HepG2 (cell line): Measurements from ENCODE around the gene CHST11. TPM values are rescaled to one million over a fixed set of nuclear protein-coding genes. Genes with fewer than 3 reads are reported as not detected.
A peak's percentile ranks its signal among the peaks of the same experiment; 100 is the strongest.

ENCODE experiments used
- ATAC-seq: fragments of 200-7000 bp; cut with Tn5 transposase; 3 replicates; pipeline ENCODE4 v1.9.1; 2020; ENCODE audit warnings: mild to moderate bottlenecking, moderate library complexity
- BruUV-seq: library from RNA; stranded (reverse); fragments of 400-500 nt; replicated peaks from 2 replicates; lab custom pipeline; 2021; lab: Mats Ljungman, UMichigan
- CTCF ChIA-PET: fragments of 300-600 bp; formaldehyde crosslinking; extraction: SDS; loops from one replicate; lab custom pipeline; 2021; ENCODE audit warnings: low total read pairs, inconsistent platforms, low intra/inter-chr PET ratio; lab: Yijun Ruan, JAX
- POLR2A ChIA-PET: fragments of 350-600 bp; sonication (Branson Sonifier 250); formaldehyde crosslinking; loops from one replicate; lab custom pipeline; 2020; ENCODE audit warnings: antibody characterized with exemption, inconsistent platforms; lab: Yijun Ruan, JAX
- DNase-seq: peaks from one replicate; pipeline ENCODE4 v3.0.0-alpha.2; 2015; ENCODE audit warnings: low spot score
- FAIRE-seq: peaks from 3 replicates; lab custom pipeline; 2011; peaks lifted over from hg19 to GRCh38; lab: Jason Lieb, UNC
- H2AFZ ChIP-seq: one replicate; pipeline ENCODE4 v1.6.1; 2011; ENCODE audit warnings: low read length, inconsistent platforms
- H3K27ac ChIP-seq: fragments of 300-600 bp; 3 replicates; pipeline ENCODE4 v1.8.0; 2011; ENCODE audit warnings: mixed run types, mild to moderate bottlenecking, mixed read lengths, low read length, inconsistent platforms; ENCODE audit not compliant: insufficient read depth; ENCODE audit errors: extremely low read length
- H3K27me3 ChIP-seq, 2 experiments: fragments of 200-600 bp in 1 of 2; 2 replicates in 1 of 2; 3 replicates in 1 of 2; pipeline versions ENCODE4 v1.6.0 to v1.8.0; 2011; ENCODE audit warnings: low read length in 2 of 2, mild to moderate bottlenecking in 2 of 2, moderate library complexity in 2 of 2, inconsistent platforms in 1 of 2; ENCODE audit not compliant: insufficient read depth in 2 of 2, control insufficient read depth in 1 of 2
- H3K36me3 ChIP-seq, 2 experiments: fragments of 200-600 bp in 1 of 2; replicated peaks in 1 of 2; 2 replicates in 1 of 2; 3 replicates in 1 of 2; pipeline versions ENCODE4 v1.5.1 to v1.8.0; 2011; ENCODE audit warnings: low read length in 2 of 2, inconsistent platforms in 1 of 2; ENCODE audit not compliant: insufficient read depth in 2 of 2, control insufficient read depth in 1 of 2
- H3K4me1 ChIP-seq: 2 replicates; pipeline ENCODE4 v1.5.1; 2012; ENCODE audit warnings: low read length, inconsistent platforms; ENCODE audit not compliant: insufficient read depth
- H3K4me2 ChIP-seq: 2 replicates; pipeline ENCODE4 v1.6.0; 2011; ENCODE audit warnings: low read depth, low read length, inconsistent platforms
- H3K4me3 ChIP-seq, 3 experiments: fragments of 200-600 bp in 1 of 3; sonication (generic), shearing (Covaris generic) in 1 of 3; replicated peaks in 1 of 3; 2 replicates each; pipeline ENCODE4 v1.5.1; 2011 to 2016; ENCODE audit warnings: low read length in 3 of 3, inconsistent platforms in 2 of 3, low read depth in 2 of 3, mild to moderate bottlenecking in 2 of 3, control low read depth in 1 of 3, mixed read lengths in 1 of 3; ENCODE audit not compliant: insufficient read depth in 1 of 3
- H3K79me2 ChIP-seq: one replicate; pipeline ENCODE4 v1.6.1; 2011; ENCODE audit warnings: low read length, inconsistent platforms; ENCODE audit not compliant: insufficient read depth
- H3K9ac ChIP-seq: 2 replicates; pipeline ENCODE4 v1.6.0; 2011; ENCODE audit warnings: mild to moderate bottlenecking, low read depth, low read length, inconsistent platforms; ENCODE audit not compliant: insufficient read depth
- H3K9me3 ChIP-seq: 2 replicates; pipeline ENCODE4 v1.5.1; 2012; ENCODE audit warnings: mild to moderate bottlenecking, low read length
- H4K20me1 ChIP-seq: 2 replicates; pipeline ENCODE4 v1.6.0; 2011; ENCODE audit warnings: inconsistent platforms, mild to moderate bottlenecking, low read length, moderate library complexity; ENCODE audit not compliant: insufficient read depth
- ATAD3A ChIP-seq: sonication (generic); formaldehyde crosslinking; IDR thresholded peaks from 2 replicates; pipeline ENCODE4 v1.4.0; 2020; ENCODE audit warnings: missing genetic modification reagents
- ATRX ChIP-seq: sonication (generic); formaldehyde crosslinking; IDR thresholded peaks from 2 replicates; pipeline ENCODE4 v1.4.0; 2020; ENCODE audit warnings: missing genetic modification reagents, borderline replicate concordance
- BRD4 ChIP-seq: sonication (generic); formaldehyde crosslinking; IDR thresholded peaks from 2 replicates; pipeline ENCODE4 v1.4.0; 2020; ENCODE audit warnings: missing genetic modification reagents
- DNMT3B ChIP-seq: conservative IDR thresholded peaks from 2 replicates; pipeline ENCODE4 v1.6.1; 2016; ENCODE audit warnings: missing biosample characterization, control low read depth
- RBFOX2 ChIP-seq: fragments of 200-400 bp; formaldehyde crosslinking; IDR thresholded peaks from 2 replicates; pipeline ENCODE4 v1.6.1; 2017; ENCODE audit warnings: low read depth, mild to moderate bottlenecking, low read length
- RXRA ChIP-seq: sonication (generic); formaldehyde crosslinking; IDR thresholded peaks from 2 replicates; pipeline ENCODE4 v1.5.1; 2020; ENCODE audit warnings: missing genetic modification reagents
- SMARCC2 ChIP-seq: fragments of 450-650 bp; IDR thresholded peaks from 2 replicates; pipeline ENCODE4 v1.6.1; 2017; ENCODE audit warnings: antibody characterized with exemption, mild to moderate bottlenecking
- SRSF9 ChIP-seq: fragments of 200-400 bp; formaldehyde crosslinking; IDR thresholded peaks from 2 replicates; pipeline ENCODE4 v1.6.1; 2018; ENCODE audit warnings: borderline replicate concordance, mild to moderate bottlenecking, low read depth, low read length; ENCODE audit not compliant: insufficient read depth, poor library complexity, severe bottlenecking
- ZFP1 ChIP-seq: IDR thresholded peaks from 2 replicates; pipeline ENCODE4 v1.6.1; 2016
- ZNF33A ChIP-seq: sonication (generic); formaldehyde crosslinking; IDR thresholded peaks from 2 replicates; pipeline ENCODE4 v1.5.1; 2020; ENCODE audit warnings: missing genetic modification reagents, mild to moderate bottlenecking, moderate library complexity, borderline replicate concordance
- ZNF567 ChIP-seq: sonication (generic); formaldehyde crosslinking; IDR thresholded peaks from 2 replicates; pipeline ENCODE4 v1.8.1; 2023; ENCODE audit warnings: mild to moderate bottlenecking, missing genetic modification reagents, borderline replicate concordance
- ZNF629 ChIP-seq: sonication (generic); formaldehyde crosslinking; conservative IDR thresholded peaks from 2 replicates; pipeline ENCODE4 v1.5.0; 2020; ENCODE audit warnings: missing genetic modification reagents
- ZNF709 ChIP-seq: sonication (generic); formaldehyde crosslinking; IDR thresholded peaks from 2 replicates; pipeline ENCODE4 v1.5.0; 2020; ENCODE audit warnings: mild to moderate bottlenecking, missing genetic modification reagents
- WGBS: methylation state at CpG from one replicate; pipeline ENCODE4 v1.1.6; 2017; ENCODE audit warnings: low lambda C conversion rate; 5-methylcytosine and 5-hydroxymethylcytosine counted together
- in situ Hi-C: cut with HindIII; loops from 2 replicates; pipeline ENCODE4 v1.10.0; 2017; ENCODE audit warnings: low pct_unique_long_range_greater_than_20kb; ENCODE audit not compliant: extremely low pct_ligation_motif_present
- intact Hi-C: fragments of 100-400 bp; cut with micrococcal nuclease; formaldehyde crosslinking; loops from one replicate; pipeline ENCODE4 v1.10.0; 2022; ENCODE audit not compliant: unreplicated experiment
- polyA plus RNA-seq, 8 experiments: library from polyadenylated mRNA; depleted of rRNA in 3 of 8; stranded (reverse) in 7 of 8; unstranded in 1 of 8; fragments of >200 nt; fragmentation: Illumina TruSeq in 4 of 8; extraction: Trizol in 4 of 8; gene quantifications; 2 replicates each; pipeline versions ENCODE4 v1.2.1 to v1.2.3, GENCODE V29; 2011 to 2016; ENCODE audit warnings: low read depth in 4 of 8, missing spikeins in 1 of 8, mixed read lengths in 1 of 8; ENCODE audit not compliant: insufficient read depth in 1 of 8
- total RNA-seq, 5 experiments: library from RNA; depleted of rRNA; stranded (reverse); fragments of >200 nt; fragmentation: Illumina TruSeq; extraction: Trizol; gene quantifications; 2 replicates each; pipeline ENCODE4 v1.2.3, GENCODE V29; 2016; ENCODE audit warnings: low read depth in 1 of 5
- TF ChIP-seq, protein P1 (sequence below): sonication (generic); formaldehyde crosslinking; IDR thresholded peaks from 2 replicates; pipeline ENCODE4 v1.4.0; 2020; ENCODE audit warnings: missing genetic modification reagents
- TF ChIP-seq, protein P2 (sequence below): sonication (generic); formaldehyde crosslinking; IDR thresholded peaks from 2 replicates; pipeline ENCODE4 v1.8.0; 2022; ENCODE audit warnings: missing genetic modification reagents, mild to moderate bottlenecking, borderline replicate concordance
- TF ChIP-seq, protein P3 (sequence below): sonication (generic); formaldehyde crosslinking; IDR thresholded peaks from 2 replicates; pipeline ENCODE4 v1.5.0; 2020; ENCODE audit warnings: mild to moderate bottlenecking, missing genetic modification reagents, moderate library complexity

CHST11 gene
- total and polyA plus RNA-seq, 2 of the 13 experiments (the other 11 are each of a cell fraction or from before 2014, with no cell fraction given), result 0.15 TPM; not detected in 1

DNA sequence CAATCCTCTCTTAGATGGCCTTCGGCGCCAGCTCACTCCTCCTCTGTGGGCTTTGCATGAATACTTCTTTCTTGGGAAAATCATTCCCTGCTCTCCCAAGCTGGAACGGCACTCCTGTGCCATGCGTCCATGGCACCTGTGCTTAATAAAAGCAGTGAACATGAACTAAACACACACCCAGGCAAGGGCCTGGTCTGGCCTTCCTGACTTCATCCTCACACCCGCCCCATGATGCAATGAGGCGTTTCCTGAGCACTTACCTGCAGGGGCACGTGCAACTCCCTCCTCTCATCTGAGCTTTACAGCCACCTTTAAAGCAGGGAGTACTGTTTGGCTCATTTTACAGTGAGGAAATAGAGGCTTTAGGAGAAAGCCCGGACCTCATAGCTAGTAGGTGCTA, 281.6 kb downstream of the CHST11 start (continued):
- no peak for TF ChIP-seq ATAD3A (CRISPR knock-in tag)
- no peak for TF ChIP-seq DNMT3B
- TF ChIP-seq, protein P1, sequence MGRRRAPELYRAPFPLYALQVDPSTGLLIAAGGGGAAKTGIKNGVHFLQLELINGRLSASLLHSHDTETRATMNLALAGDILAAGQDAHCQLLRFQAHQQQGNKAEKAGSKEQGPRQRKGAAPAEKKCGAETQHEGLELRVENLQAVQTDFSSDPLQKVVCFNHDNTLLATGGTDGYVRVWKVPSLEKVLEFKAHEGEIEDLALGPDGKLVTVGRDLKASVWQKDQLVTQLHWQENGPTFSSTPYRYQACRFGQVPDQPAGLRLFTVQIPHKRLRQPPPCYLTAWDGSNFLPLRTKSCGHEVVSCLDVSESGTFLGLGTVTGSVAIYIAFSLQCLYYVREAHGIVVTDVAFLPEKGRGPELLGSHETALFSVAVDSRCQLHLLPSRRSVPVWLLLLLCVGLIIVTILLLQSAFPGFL (CRISPR knock-in tag), result no peak
- TF ChIP-seq ZNF709, result no peak
- TF ChIP-seq ZNF567, result no peak
- TF ChIP-seq SMARCC2, result no peak
- TF ChIP-seq RBFOX2, result no peak
- no peak for TF ChIP-seq RXRA
- TF ChIP-seq ATRX (CRISPR knock-in tag), result no peak
- no peak for TF ChIP-seq ZNF33A (CRISPR knock-in tag)
- TF ChIP-seq SRSF9, result no peak
- no peak for TF ChIP-seq ZFP1 (CRISPR knock-in tag)

DNA sequence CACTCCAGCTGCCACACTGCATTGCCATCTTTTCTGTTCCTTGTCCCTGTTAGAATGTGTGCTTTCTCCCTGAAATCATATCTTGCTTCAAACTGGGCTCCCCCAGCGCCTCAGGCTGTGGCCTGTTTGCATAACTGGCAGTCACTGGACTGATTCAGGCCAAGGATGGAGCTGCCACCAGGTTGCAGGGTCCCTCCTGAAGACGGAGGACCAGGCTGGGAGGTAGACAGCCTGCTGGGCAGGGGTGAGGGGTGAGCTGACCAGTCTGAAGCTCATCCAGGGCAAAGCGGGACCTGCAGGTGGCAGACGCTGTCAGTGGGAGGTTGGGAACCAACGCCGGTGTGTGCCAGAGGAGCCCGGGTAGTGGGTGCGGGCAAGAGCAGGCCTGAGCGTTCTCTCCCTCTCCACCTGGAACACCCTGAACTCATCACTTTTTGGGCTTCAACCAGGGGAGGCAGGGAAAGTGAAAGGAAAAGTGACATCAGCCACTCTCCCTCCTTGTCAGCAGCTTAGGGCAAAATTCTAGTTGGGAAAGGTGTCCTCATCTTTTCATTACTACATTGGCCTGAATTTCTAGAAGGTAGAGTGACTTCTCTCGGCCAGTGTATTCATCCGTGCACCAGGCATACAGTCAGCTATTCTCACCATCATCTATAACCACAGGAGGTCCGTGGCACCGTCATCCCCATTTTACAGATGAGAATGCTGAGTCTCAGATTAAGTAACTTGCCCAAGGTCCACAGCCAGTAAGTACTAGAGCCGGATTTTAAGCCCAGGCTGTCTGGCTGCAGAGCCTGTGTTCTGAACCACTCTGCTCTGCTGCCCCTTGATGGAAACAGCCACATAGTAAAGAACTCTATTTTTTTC, 282.3 kb downstream of the CHST11 start:
- no peak for DNase-seq
- peak; percentile 47; the same call in 2 of the 3 replicates for ATAC-seq
- Histone ChIP-seq H3K9me3 (no peaks in the 10 kb centered on the region), H3K36me3 (no peaks in the 10 kb centered on the region), H3K9ac (no peak overlapping the region), H3K79me2 (no peaks in the 10 kb centered on the region), H3K4me3 (no peak overlapping the region), H2AFZ (no peak overlapping the region), H3K4me1 (no peaks in the 10 kb centered on the region), H3K4me2 (no peak overlapping the region), H4K20me1 (no peaks in the 10 kb centered on the region), H3K27ac (no peak overlapping the region), H3K27me3 (peaks cover 4 to 22% of the 10 kb centered on the region in 2 experiments; a peak in 2 of 5 replicates)
- TF ChIP-seq, protein P2, sequence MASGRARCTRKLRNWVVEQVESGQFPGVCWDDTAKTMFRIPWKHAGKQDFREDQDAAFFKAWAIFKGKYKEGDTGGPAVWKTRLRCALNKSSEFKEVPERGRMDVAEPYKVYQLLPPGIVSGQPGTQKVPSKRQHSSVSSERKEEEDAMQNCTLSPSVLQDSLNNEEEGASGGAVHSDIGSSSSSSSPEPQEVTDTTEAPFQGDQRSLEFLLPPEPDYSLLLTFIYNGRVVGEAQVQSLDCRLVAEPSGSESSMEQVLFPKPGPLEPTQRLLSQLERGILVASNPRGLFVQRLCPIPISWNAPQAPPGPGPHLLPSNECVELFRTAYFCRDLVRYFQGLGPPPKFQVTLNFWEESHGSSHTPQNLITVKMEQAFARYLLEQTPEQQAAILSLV (CRISPR knock-in tag), result no peak
- peak; percentile 58; the same call in 1 of the 2 replicates for TF ChIP-seq ZNF629 (CRISPR knock-in tag)
- TF ChIP-seq BRD4 (CRISPR knock-in tag), result no peak
- TF ChIP-seq, protein P3, sequence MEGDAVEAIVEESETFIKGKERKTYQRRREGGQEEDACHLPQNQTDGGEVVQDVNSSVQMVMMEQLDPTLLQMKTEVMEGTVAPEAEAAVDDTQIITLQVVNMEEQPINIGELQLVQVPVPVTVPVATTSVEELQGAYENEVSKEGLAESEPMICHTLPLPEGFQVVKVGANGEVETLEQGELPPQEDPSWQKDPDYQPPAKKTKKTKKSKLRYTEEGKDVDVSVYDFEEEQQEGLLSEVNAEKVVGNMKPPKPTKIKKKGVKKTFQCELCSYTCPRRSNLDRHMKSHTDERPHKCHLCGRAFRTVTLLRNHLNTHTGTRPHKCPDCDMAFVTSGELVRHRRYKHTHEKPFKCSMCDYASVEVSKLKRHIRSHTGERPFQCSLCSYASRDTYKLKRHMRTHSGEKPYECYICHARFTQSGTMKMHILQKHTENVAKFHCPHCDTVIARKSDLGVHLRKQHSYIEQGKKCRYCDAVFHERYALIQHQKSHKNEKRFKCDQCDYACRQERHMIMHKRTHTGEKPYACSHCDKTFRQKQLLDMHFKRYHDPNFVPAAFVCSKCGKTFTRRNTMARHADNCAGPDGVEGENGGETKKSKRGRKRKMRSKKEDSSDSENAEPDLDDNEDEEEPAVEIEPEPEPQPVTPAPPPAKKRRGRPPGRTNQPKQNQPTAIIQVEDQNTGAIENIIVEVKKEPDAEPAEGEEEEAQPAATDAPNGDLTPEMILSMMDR (CRISPR knock-in tag), result peak; percentile 15; the same call in 1 of the 2 replicates
- 4% methylated on average over 8 of the region's 14 CpGs for WGBS
- ChIA-PET POLR2A (no interaction called here), CTCF (no interaction called here)
- no peak for FAIRE-seq
- no TSS peak for BruUV-seq
- in situ Hi-C loops, result no loop called here
- intact Hi-C loops, result no loop called here
